T-helper 2 cell treated with Interferon-gamma antibody and Interleukin-4, amounts not matched to agents 5 μg/mL and 100 μg/mL, for 36 hours (primary cell): ENCODE data around the gene CCDC127.
"Not testable (repeated sequence)": the region's sequence is repeated elsewhere in the genome, so short reads cannot be mapped to it uniquely, and the experiment has no call there.

Source experiments
- DNase-seq: peaks from one replicate; pipeline ENCODE4 v3.0.0; 2021; ENCODE audit warnings: low spot score
- H3K27ac Mint-ChIP-seq: one replicate; pipeline ENCODE4 v1.8.0; 2021; ENCODE audit warnings: mild to moderate bottlenecking, mixed read lengths
- H3K27me3 Mint-ChIP-seq: one replicate; pipeline ENCODE4 v1.8.0; 2021; ENCODE audit warnings: low read depth, mixed read lengths
- H3K36me3 Mint-ChIP-seq: one replicate; pipeline ENCODE4 v1.8.0; 2021; ENCODE audit warnings: low read depth, mixed read lengths
- H3K4me1 Mint-ChIP-seq: one replicate; pipeline ENCODE4 v1.8.0; 2021; ENCODE audit warnings: low read depth, mixed read lengths
- H3K4me3 Mint-ChIP-seq: one replicate; pipeline ENCODE4 v1.8.0; 2022; ENCODE audit warnings: mild to moderate bottlenecking, moderate library complexity, mixed read lengths
- H3K9me3 Mint-ChIP-seq: one replicate; pipeline ENCODE4 v1.8.0; 2021; ENCODE audit warnings: mixed read lengths

CCDC127 gene

DNA sequence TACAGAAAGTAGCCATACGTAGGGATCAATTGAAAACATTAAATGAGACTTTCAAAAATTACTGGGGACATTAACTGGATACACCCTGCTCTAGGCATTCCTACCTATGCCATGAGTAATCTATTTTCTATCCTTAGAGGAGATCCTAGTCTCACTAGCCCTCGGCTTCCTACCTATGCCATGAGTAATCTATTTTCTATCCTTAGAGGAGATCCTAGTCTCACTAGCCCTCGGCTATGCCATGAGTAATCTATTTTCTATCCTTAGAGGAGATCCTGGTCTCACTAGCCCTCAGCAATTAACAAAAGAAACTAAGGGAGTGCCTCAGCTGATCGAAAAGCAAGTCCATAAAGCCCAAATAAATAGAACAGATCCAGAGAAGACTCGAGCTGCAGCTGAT lies 27.8 kb upstream of the CCDC127 start:
- not testable (repeated sequence) for H3K27ac Mint-ChIP-seq, H3K27me3 Mint-ChIP-seq, H3K4me3 Mint-ChIP-seq, H3K9me3 Mint-ChIP-seq, DNase-seq
- peaks cover 16% of the 10 kb centered on the region for H3K4me1 Mint-ChIP-seq
- H3K36me3 Mint-ChIP-seq = peaks cover 75% of the 10 kb centered on the region

DNA sequence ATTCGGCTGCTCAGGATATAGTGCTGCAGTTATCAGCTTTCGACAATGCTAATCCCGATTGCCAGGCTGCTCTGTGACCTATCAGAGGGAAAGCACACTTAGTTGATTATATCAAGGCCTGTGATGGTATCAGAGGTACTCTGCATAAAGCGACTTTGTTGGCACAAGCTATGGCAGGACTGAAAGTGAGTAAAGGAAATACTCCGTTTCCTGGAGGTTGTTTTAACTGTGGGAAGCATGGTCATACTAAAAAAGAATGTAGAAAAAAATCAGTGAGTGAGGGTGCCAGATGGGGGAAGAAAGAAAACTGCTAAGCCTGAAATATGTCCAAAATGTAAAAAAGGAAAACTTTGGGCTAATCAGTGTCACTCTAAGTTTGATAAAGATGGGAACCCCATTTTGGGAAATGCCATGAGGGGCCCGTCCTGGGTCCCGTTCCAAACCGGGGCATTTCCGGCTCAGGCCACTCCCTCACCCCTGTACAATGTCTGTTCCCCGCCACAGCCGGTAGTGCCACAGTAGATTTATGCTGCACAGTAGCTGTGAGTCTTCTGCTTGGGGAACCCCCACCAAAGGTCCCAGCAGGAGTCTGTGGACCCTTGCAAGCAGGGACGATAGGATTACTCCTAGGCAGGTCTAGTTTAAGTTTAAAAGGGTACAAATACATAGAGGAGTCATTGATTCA lies 25.9 kb upstream of the CCDC127 start:
- not testable (repeated sequence) for H3K27me3 Mint-ChIP-seq, H3K9me3 Mint-ChIP-seq
- peak overlapping the region; percentile 49 for H3K4me3 Mint-ChIP-seq
- peak; percentile 16 for DNase-seq
- H3K4me1 Mint-ChIP-seq = peaks cover 16% of the 10 kb centered on the region
- H3K36me3 Mint-ChIP-seq = peaks cover 68% of the 10 kb centered on the region
- peak overlapping the region; percentile 71 for H3K27ac Mint-ChIP-seq

DNA sequence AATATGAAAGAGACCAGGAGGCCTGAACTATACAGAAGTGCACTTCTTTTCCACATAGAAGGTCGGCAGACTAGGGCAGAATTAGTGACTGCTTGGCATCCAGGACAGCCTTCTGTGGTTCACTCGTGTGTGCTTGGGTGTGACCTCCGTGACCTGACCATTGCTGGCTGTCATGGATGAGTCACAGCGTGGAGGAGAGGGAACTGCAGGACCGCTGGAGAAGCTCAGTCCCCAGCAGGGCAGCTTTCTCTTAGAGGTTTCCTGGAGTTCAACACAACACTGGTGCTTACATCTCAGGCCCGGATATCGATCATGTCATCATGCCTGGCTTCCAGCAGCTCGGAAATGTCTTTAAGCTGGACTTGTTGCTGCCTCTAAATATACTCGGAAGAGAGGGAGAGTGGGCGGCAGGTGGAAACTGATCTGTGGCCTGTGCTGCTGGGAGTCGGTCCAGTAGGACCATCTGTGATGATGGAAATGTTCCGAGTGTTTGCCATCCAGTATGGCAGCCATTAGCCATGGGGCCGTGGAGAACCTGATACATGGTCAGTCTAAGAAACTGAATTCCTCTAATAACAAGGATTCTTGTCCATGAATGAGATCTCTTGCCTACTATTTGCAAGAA lies 23.2 kb upstream of the CCDC127 start:
- peaks cover 59% of the 10 kb centered on the region for H3K36me3 Mint-ChIP-seq
- H3K27ac Mint-ChIP-seq, H3K27me3 Mint-ChIP-seq, H3K4me3 Mint-ChIP-seq, H3K9me3 Mint-ChIP-seq, DNase-seq: not testable (repeated sequence)
- H3K4me1 Mint-ChIP-seq = peaks cover 16% of the 10 kb centered on the region

DNA sequence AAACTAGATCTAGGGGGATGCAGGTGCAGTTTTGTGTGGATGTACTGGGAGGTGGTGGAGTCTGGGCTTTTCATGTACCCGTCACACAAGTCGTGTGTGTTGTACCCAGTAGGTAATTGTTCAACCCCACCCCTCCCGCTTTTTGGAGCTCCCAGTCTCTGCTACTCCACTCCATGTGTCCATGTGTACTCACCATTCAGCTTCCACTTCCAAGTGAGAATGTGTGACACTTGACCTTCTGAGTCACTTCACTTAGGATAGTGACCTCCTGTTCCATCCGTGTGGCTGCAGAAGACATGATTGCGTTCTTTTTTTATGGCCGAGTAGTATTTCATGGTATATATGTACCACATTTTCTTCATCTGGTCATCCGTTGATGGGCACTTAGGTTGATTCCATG lies 22.6 kb upstream of the CCDC127 start:
- not testable (repeated sequence) for H3K27me3 Mint-ChIP-seq, H3K27ac Mint-ChIP-seq, DNase-seq, H3K4me3 Mint-ChIP-seq, H3K9me3 Mint-ChIP-seq
- Mint-ChIP-seq H3K4me1 (peaks cover 16% of the 10 kb centered on the region), H3K36me3 (peaks cover 56% of the 10 kb centered on the region)

DNA sequence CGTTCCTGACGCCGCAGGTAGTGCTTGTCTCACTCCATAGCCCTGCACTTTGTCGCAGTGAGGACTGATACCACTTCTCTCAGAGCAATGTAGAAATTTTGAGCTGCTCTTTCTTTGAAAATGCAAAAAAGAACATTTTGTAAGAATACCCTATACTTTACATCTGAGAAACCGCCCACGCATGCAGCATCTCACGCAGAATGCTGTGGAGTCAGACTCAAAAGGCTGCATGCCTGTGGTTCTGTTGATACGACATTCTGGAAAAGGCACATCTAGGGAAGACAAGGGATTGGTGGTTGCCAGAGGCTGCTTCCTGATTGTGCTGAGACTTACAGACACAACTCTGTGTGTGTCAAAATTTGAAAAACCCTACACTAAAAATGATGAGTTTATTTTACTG lies 20.0 kb upstream of the CCDC127 start:
- not testable (repeated sequence) for DNase-seq, H3K27me3 Mint-ChIP-seq, H3K27ac Mint-ChIP-seq, H3K4me1 Mint-ChIP-seq, H3K9me3 Mint-ChIP-seq, H3K4me3 Mint-ChIP-seq
- H3K36me3 Mint-ChIP-seq = peaks cover 63% of the 10 kb centered on the region

DNA sequence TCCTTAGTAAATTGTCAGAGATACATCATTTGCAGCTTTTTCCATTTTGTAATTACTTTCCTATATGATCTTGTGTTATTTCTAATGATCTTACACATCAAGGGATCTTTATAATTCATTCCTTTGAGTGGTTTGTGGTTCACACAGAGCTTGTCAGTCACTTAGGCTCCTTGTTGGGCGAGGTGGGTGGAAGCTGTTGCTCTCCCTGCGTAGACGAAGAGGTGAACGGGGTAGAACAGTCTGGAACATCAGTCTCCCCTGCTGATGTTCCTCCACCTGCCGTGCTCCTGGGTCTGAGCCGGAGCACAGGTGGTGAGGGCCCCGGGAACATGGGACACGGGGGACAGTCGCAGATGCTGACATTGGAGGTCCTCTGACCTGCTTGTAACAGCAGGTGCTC lies 17.6 kb upstream of the CCDC127 start:
- not testable (repeated sequence) for H3K4me1 Mint-ChIP-seq, H3K9me3 Mint-ChIP-seq, H3K4me3 Mint-ChIP-seq, H3K27ac Mint-ChIP-seq, DNase-seq, H3K27me3 Mint-ChIP-seq
- H3K36me3 Mint-ChIP-seq = peaks cover 55% of the 10 kb centered on the region

DNA sequence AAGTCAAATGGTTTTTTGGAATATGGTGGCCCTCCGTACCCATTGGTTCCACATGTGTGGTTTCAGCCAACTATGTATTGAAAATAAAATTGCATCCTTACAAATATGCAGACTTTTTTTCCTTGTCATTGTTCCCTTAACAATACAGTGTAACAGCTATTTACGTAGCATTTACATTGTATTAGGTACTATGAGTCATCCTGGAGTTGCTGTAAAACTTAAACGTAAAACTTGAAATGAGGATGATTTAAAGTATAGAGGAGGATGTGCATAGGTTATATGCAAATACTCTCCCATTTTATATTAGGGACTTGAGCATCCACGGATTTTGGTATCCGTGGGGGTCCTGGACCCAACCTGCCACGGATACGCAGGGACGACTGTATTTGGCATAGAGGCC lies 16.5 kb upstream of the CCDC127 start:
- Mint-ChIP-seq H3K4me1 (no peaks in the 10 kb centered on the region), H3K27me3 (no peaks in the 10 kb centered on the region), H3K4me3 (no peak overlapping the region), H3K27ac (no peak overlapping the region), H3K9me3 (no peaks in the 10 kb centered on the region), H3K36me3 (peaks cover 51% of the 10 kb centered on the region)
- no peak for DNase-seq

DNA sequence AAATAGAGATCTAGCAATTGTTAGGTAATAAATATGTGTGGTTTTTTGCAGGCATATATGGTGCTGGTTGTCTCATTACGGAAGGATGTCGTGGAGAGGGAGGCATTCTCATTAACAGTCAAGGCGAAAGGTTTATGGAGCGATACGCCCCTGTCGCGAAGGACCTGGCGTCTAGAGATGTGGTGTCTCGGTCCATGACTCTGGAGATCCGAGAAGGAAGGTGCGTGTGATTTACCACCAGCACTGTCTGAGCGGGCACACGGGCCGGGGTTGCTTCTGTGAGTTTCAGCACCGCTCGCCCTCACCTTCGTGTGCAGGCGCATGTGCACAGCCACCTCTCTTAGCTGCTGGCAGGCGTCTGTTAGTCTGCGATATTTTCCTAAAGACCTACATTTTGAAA lies 15.5 kb upstream of the CCDC127 start:
- not testable (repeated sequence) for H3K27ac Mint-ChIP-seq, H3K9me3 Mint-ChIP-seq, H3K4me1 Mint-ChIP-seq, DNase-seq, H3K4me3 Mint-ChIP-seq, H3K27me3 Mint-ChIP-seq
- H3K36me3 Mint-ChIP-seq = peaks cover 57% of the 10 kb centered on the region

DNA sequence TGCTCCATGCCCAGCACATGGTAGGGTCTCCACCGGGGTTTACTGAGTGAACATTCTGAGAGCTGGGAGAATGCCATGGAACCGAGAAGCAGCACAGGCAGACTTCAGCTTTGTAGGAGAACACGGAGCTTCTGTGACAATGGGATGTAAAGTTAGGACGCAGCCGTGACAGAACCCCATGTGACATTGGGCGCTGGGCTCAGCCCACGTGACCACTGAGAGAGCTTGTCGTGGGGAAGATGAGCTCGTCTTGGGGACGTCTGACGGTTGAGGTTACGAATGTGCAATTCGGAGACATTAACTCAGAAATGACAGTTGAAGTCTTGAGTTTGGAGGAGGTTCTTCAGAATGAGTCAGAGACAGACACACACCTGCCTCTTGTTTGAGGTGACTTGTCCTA lies 13.7 kb upstream of the CCDC127 start:
- DNase-seq = no peak
- Mint-ChIP-seq H3K4me1 (peaks cover 5% of the 10 kb centered on the region), H3K27me3 (no peaks in the 10 kb centered on the region), H3K9me3 (no peaks in the 10 kb centered on the region), H3K27ac (no peak overlapping the region), H3K4me3 (no peak overlapping the region), H3K36me3 (peaks cover 61% of the 10 kb centered on the region)

DNA sequence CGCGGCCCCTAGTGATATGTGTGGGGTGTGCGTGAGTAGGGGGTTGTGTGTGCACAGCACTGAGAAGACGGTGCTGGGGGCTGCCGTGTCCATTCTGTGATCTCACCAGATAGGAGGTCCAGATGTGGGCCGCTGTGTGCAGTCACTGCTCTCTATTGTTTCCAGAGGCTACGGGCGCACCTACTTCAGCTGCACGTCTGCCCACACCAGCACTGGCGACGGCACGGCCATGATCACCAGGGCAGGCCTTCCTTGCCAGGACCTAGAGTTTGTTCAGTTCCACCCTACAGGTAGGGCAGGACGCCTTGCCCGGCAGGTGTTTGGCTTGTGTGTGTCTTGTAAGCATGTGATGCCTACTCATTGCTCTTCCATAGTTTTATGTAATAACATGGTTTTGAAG lies 12.8 kb upstream of the CCDC127 start:
- Mint-ChIP-seq H3K27me3 (no peaks in the 10 kb centered on the region), H3K36me3 (peaks cover 62% of the 10 kb centered on the region), H3K9me3 (no peaks in the 10 kb centered on the region), H3K4me1 (peaks cover 5% of the 10 kb centered on the region), H3K27ac (no peak overlapping the region), H3K4me3 (no peak overlapping the region)
- no peak for DNase-seq

DNA sequence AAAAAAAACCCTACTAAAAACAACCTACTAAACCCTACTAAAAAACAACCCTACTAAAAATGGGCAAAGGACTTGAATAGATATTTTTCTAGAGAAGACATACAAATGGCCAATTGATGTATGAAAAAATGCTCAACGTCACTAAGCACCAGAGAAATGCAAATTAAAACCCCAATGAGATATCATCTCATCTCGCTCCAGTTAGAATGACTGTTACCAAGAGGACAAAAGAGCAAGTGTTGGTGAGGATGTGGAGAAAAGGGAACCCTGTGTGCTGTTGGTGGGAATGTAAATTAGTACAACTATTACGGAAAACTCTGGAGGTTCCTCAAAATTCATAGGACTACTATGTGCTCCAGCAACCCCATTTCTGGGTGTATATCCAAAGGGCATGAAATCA lies 10.9 kb upstream of the CCDC127 start:
- peaks cover 64% of the 10 kb centered on the region for H3K36me3 Mint-ChIP-seq
- H3K4me3 Mint-ChIP-seq = no peak overlapping the region
- DNase-seq = no peak
- no peaks in the 10 kb centered on the region for H3K9me3 Mint-ChIP-seq
- H3K4me1 Mint-ChIP-seq = peaks cover 5% of the 10 kb centered on the region
- no peaks in the 10 kb centered on the region for H3K27me3 Mint-ChIP-seq
- no peak overlapping the region for H3K27ac Mint-ChIP-seq

DNA sequence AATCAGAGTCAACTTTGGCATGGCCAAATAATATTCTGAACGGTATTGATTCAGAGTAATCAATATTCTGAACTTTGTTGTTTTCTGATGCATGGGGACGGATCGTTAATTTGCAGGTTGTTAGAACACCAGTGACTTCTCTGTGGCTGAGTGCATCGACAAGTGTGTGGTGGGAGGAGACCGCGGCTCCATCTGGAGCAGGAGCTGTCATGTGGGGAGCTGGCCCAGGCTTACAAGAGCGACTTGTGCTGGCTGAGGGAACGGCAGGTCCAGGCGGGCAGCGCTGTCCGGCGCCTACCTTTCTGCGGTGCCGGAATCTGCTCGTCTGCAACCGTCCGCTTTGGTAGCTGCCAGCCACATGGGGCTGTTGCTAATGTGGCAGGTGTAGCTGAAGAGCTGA lies 9.4 kb upstream of the CCDC127 start:
- Mint-ChIP-seq H3K36me3 (peaks cover 57% of the 10 kb centered on the region), H3K4me1 (peaks cover 16% of the 10 kb centered on the region)
- not testable (repeated sequence) for DNase-seq, H3K27me3 Mint-ChIP-seq, H3K9me3 Mint-ChIP-seq, H3K27ac Mint-ChIP-seq, H3K4me3 Mint-ChIP-seq

DNA sequence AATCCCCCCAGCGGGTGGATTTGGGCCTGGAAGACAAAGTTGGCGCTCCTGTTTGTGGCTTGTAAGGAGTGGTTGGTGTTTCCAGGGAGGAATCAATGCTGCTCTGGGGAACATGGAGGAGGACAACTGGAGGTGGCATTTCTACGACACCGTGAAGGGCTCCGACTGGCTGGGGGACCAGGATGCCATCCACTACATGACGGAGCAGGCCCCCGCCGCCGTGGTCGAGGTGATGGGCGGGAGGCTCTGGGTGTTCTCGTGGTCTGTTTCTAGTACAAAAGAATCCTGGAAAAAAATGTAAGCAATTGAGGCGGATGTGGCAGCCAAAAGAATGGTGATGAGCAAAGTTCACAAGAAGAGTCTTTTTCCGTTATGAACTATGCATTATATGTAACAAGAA lies 7.4 kb upstream of the CCDC127 start:
- peaks cover 48% of the 10 kb centered on the region for H3K36me3 Mint-ChIP-seq
- no peak overlapping the region for H3K27ac Mint-ChIP-seq
- no peak for DNase-seq
- H3K27me3 Mint-ChIP-seq = no peaks in the 10 kb centered on the region
- H3K9me3 Mint-ChIP-seq = no peaks in the 10 kb centered on the region
- H3K4me3 Mint-ChIP-seq = no peak overlapping the region
- H3K4me1 Mint-ChIP-seq = peaks cover 27% of the 10 kb centered on the region

DNA sequence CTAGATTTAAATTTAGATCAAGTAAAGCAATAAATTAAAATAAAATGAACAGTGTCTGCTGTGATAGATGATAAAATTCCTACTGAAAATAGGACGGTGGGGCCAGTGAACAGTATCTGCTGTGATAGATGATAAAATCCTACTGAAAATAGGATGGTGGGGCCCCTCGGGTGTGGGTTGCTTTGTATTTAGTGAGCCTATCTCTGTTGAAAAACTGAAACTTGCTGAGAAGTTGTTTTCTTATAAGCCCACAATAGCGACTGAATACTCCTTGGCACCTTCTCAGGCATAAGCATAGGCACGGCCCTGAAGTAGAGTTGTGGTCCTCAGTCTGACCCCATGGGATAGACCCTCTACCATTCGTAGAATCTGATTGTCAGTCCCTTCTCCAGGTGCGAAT lies 5.8 kb upstream of the CCDC127 start:
- H3K36me3 Mint-ChIP-seq = peaks cover 45% of the 10 kb centered on the region
- H3K9me3 Mint-ChIP-seq = no peaks in the 10 kb centered on the region
- H3K27me3 Mint-ChIP-seq = no peaks in the 10 kb centered on the region
- H3K4me1 Mint-ChIP-seq = peaks cover 23% of the 10 kb centered on the region
- no peak overlapping the region for H3K4me3 Mint-ChIP-seq
- DNase-seq = no peak
- no peak overlapping the region for H3K27ac Mint-ChIP-seq
